GM06990 (cell line): ENCODE results near the gene BCAS3.

Experiments used
- DNase-seq: peaks from one replicate; pipeline ENCODE4 v3.0.0-alpha.2; 2011; ENCODE audit not compliant: insufficient read length; ENCODE audit errors: extremely low read depth
- H3K27me3 ChIP-seq: replicated peaks from 2 replicates; pipeline ENCODE4 v1.6.0; 2011; ENCODE audit warnings: low read length; ENCODE audit not compliant: control insufficient read depth, insufficient read depth
- H3K36me3 ChIP-seq: 2 replicates; pipeline ENCODE4 v1.5.1; 2011; ENCODE audit warnings: low read length; ENCODE audit not compliant: control insufficient read depth, insufficient read depth
- H3K4me3 ChIP-seq: replicated peaks from 2 replicates; pipeline ENCODE4 v1.5.1; 2011; ENCODE audit warnings: low read depth, mild to moderate bottlenecking, control low read depth, low read length
- TF ChIP-seq, protein P1 (sequence below): IDR thresholded peaks from 2 replicates; pipeline ENCODE4 v1.5.1; 2011; ENCODE audit warnings: low read length, control low read depth, mild to moderate bottlenecking, inconsistent platforms; ENCODE audit not compliant: insufficient read depth, poor library complexity, severe bottlenecking

BCAS3 gene

GRCh38 chr17:61345061-61345460 lies 667.4 kb downstream of the BCAS3 start:
- H3K36me3 ChIP-seq = no peaks in the 10 kb centered on the region
- TF ChIP-seq, protein P1, sequence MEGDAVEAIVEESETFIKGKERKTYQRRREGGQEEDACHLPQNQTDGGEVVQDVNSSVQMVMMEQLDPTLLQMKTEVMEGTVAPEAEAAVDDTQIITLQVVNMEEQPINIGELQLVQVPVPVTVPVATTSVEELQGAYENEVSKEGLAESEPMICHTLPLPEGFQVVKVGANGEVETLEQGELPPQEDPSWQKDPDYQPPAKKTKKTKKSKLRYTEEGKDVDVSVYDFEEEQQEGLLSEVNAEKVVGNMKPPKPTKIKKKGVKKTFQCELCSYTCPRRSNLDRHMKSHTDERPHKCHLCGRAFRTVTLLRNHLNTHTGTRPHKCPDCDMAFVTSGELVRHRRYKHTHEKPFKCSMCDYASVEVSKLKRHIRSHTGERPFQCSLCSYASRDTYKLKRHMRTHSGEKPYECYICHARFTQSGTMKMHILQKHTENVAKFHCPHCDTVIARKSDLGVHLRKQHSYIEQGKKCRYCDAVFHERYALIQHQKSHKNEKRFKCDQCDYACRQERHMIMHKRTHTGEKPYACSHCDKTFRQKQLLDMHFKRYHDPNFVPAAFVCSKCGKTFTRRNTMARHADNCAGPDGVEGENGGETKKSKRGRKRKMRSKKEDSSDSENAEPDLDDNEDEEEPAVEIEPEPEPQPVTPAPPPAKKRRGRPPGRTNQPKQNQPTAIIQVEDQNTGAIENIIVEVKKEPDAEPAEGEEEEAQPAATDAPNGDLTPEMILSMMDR = no peak
- no peaks in the 10 kb centered on the region; the same call in 1 of the 2 replicates for H3K27me3 ChIP-seq
- no peak for DNase-seq
- no peak overlapping the region for H3K4me3 ChIP-seq

DNA sequence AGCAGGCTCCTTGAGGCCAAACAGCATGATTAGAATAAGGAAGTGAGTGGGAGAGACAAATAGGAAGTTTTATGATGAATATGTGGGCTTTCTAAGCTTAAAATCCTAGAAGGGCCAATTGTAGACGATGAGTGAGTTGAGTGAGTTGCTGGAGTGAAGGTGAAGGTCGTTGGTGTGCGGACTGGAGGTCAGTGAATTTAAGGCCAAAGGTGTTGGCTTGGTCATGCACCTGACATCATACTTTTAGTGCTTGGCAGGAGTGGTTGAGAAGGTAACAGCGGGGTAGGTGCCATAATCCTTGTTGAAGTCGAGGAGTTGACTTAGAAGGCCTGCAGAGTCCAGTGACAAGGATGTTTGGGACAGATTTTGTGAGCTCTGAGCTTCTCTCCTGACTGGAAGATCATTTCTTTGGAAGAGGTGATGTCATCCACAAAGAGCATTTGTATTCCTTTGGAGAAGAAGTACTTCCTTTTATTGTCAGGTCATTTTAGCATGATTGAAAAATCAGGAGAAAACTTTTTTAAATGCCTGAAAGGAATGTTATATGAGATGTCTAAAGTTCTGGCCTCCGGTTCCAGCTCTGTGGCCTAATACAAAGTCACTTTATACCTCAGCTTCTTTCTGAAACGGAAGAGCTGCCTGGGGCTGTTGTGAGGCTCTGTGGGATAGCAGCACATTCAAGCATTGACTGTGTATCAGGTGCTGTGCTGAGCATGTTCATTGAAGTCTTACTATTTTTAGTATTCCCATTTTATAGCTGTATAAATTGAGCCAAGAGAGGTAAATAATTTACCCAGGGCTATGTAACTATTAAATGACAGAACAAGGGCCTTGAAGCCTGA lies 668.4 kb downstream of the BCAS3 start:
- TF ChIP-seq, protein P1 = no peak
- DNase-seq = no peak

GRCh38 chr17:61349350-61349749 lies 671.7 kb downstream of the BCAS3 start:
- TF ChIP-seq, protein P1 = peak; percentile 33
- H3K4me3 ChIP-seq = no peak overlapping the region
- no peaks in the 10 kb centered on the region for H3K36me3 ChIP-seq
- no peaks in the 10 kb centered on the region; the same call in 1 of the 2 replicates for H3K27me3 ChIP-seq
- no peak for DNase-seq

More for the DNA sequence above, 668.4 kb downstream of the BCAS3 start:
- H3K27me3 ChIP-seq = no peaks in the 10 kb centered on the region; the same call in 1 of the 2 replicates
- H3K4me3 ChIP-seq = no peak overlapping the region
- H3K36me3 ChIP-seq = no peaks in the 10 kb centered on the region

DNA sequence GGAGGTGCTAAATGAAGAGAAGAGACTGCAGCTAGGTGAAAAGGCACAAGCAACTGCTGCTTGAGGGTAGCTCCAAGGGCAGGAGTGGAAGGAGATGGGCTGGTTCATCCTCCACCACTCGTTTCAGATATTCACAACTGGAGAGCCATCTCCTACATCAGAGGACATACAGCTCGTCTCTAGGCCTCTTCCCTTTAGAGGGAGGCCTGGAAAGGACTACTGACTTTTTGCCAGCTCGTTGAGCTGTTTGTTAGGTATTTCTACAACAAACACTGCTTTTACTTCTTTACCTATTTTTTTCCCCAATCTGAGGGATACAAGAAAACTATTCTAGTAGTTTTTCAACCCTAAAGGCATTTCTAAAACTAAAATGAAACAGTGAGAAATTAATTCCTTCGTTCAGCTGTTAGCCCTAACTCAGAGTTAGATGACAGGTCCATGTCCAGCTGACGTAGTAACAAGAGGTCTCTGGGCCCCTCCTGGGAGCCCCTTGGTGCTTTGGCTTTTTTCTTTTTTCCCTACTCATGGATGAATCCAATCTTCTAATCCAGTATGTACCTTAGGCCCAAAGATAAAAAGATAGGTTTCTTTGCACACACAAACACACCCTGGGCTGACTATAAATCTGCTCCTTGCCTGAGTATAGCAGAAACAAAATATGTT lies 674.2 kb downstream of the BCAS3 start:
- Histone ChIP-seq H3K27me3 (no peaks in the 10 kb centered on the region), H3K4me3 (no peak overlapping the region), H3K36me3 (no peaks in the 10 kb centered on the region)
- DNase-seq = no peak
- TF ChIP-seq, protein P1 = no peak

DNA sequence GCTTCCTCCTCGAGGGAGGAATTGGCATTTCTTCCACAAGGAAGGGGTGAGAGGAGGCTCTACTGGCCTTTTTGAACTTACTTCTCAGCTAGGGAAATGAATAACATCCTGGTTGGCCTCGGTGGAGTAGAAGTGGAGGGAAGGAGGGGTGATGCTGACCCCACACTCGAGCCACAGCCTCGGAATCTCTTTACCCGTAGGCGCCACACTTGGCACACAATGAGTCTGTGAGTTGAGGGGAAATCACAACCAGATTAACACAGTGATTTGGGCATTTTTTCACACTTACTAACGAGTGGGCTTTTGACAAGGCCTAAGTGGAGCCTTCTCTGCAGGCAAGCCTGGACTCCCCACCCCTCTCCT lies 674.7 kb downstream of the BCAS3 start:
- Histone ChIP-seq H3K4me3 (no peak overlapping the region), H3K36me3 (no peaks in the 10 kb centered on the region), H3K27me3 (no peaks in the 10 kb centered on the region)
- no peak for DNase-seq
- TF ChIP-seq, protein P1 = no peak
